ENCODE results near the gene ANKRD11.
"Not testable (repeated sequence)": the region's sequence is repeated elsewhere in the genome, so short reads cannot be mapped to it uniquely, and the experiment has no call there.

The ANKRD11 gene

GRCh38 chr16:89455692-89456091, 34.7 kb downstream of the ANKRD11 start:
- Histone ChIP-seq H3K18ac (ENCODE audit: low read length) (no peak overlapping the region), H3K9ac (ENCODE audit: low read depth, low read length, poor library complexity) (no peak overlapping the region), H2BK120ac (ENCODE audit: low read depth, low read length) (no peak overlapping the region), H4K8ac (ENCODE audit: low read depth, low read length) (no peak overlapping the region), H3K23ac (ENCODE audit: low read depth, low read length, poor library complexity) (no peak overlapping the region), H3K27me3 (ENCODE audit: control insufficient read depth in 3 of 3, insufficient read depth in 3 of 3, low read depth in 1 of 3, low read length in 3 of 3) (no peaks in the 10 kb centered on the region), H3K4me3 (ENCODE audit: low read length in 2 of 2) (no peak overlapping the region), H3K9me3 (replicated peaks in 1 of 2; ENCODE audit: control insufficient read depth in 2 of 2, insufficient read depth in 1 of 2, low read depth in 1 of 2, low read length in 2 of 2) (peaks cover 5 to 35% of the 10 kb centered on the region in 2 donors), H3K4me1 (ENCODE audit: control insufficient read depth in 2 of 2, insufficient read depth in 1 of 2, low read depth in 1 of 2, low read length in 2 of 2) (peaks cover 9 to 10% of the 10 kb centered on the region in 2 donors), H2BK12ac (ENCODE audit: low read length) (no peak overlapping the region), H3K14ac (ENCODE audit: low read length) (no peak overlapping the region), H3K79me1 (ENCODE audit: low read depth, low read length) (peaks cover 11% of the 10 kb centered on the region), H2BK5ac (ENCODE audit: low read length) (no peak overlapping the region), H2BK15ac (ENCODE audit: low read length) (no peak overlapping the region), H2AFZ (ENCODE audit: low read length) (no peak overlapping the region), H2AK5ac (ENCODE audit: low read depth, low read length) (no peak overlapping the region), H3K4me2 (ENCODE audit: insufficient read depth, low read length, poor library complexity, severe bottlenecking) (no peak overlapping the region), H3K27ac (replicated peaks; ENCODE audit: low read length) (no peak overlapping the region), H3K36me3 (replicated peaks in 1 of 2; ENCODE audit: control insufficient read depth in 2 of 2, insufficient read depth in 2 of 2, low read length in 2 of 2) (peaks cover 0 to 38% of the 10 kb centered on the region in 2 donors), H4K91ac (ENCODE audit: low read depth, low read length, poor library complexity) (no peak overlapping the region), H3K4ac (ENCODE audit: low read length) (no peak overlapping the region)
- WGBS, 2 donors (ENCODE audit: extremely low coverage in 2 of 2, insufficient read length in 2 of 2, insufficient replicate concordance in 1 of 2), result no CpG with 5 or more reads among the region's 2 CpGs
- DNase-seq (ENCODE audit: low spot score), result no peak

- no CpG with 5 or more reads among the region's 2 CpGs for WGBS, 2 donors (ENCODE audit: extremely low coverage in 2 of 2, insufficient read length in 2 of 2, insufficient replicate concordance in 1 of 2)
- H3K23ac ChIP-seq (ENCODE audit: low read depth, low read length, poor library complexity), result no peak overlapping the region
- H3K4me1 ChIP-seq (ENCODE audit: control insufficient read depth in 2 of 2, insufficient read depth in 1 of 2, low read depth in 1 of 2, low read length in 2 of 2), result peaks cover 9 to 10% of the 10 kb centered on the region in 2 donors
- H2AFZ ChIP-seq (ENCODE audit: low read length), result no peak overlapping the region
- H2BK5ac ChIP-seq (ENCODE audit: low read length), result no peak overlapping the region
- H2AK5ac ChIP-seq (ENCODE audit: low read depth, low read length), result no peak overlapping the region
- H4K8ac ChIP-seq (ENCODE audit: low read depth, low read length), result no peak overlapping the region
- DNase-seq (ENCODE audit: low spot score), result no peak
- H3K4ac ChIP-seq (ENCODE audit: low read length), result no peak overlapping the region
- H3K4me2 ChIP-seq (ENCODE audit: insufficient read depth, low read length, poor library complexity, severe bottlenecking), result no peak overlapping the region
- H3K18ac ChIP-seq (ENCODE audit: low read length), result no peak overlapping the region
- no peak overlapping the region for H3K27ac ChIP-seq (replicated peaks; ENCODE audit: low read length)
- H4K91ac ChIP-seq (ENCODE audit: low read depth, low read length, poor library complexity), result no peak overlapping the region
- no peak overlapping the region for H2BK15ac ChIP-seq (ENCODE audit: low read length)
- H3K27me3 ChIP-seq (ENCODE audit: control insufficient read depth in 3 of 3, insufficient read depth in 3 of 3, low read depth in 1 of 3, low read length in 3 of 3), result no peaks in the 10 kb centered on the region
- H3K14ac ChIP-seq (ENCODE audit: low read length), result no peak overlapping the region
- no peak overlapping the region for H2BK120ac ChIP-seq (ENCODE audit: low read depth, low read length)
- H2BK12ac ChIP-seq (ENCODE audit: low read length), result no peak overlapping the region
- H3K4me3 ChIP-seq (ENCODE audit: low read length in 2 of 2), result no peak overlapping the region
- H3K9ac ChIP-seq (ENCODE audit: low read depth, low read length, poor library complexity), result no peak overlapping the region
- H3K9me3 ChIP-seq (replicated peaks in 1 of 2; ENCODE audit: control insufficient read depth in 2 of 2, insufficient read depth in 1 of 2, low read depth in 1 of 2, low read length in 2 of 2), result peaks cover 5 to 30% of the 10 kb centered on the region in 2 donors
- peaks cover 0 to 33% of the 10 kb centered on the region in 2 donors for H3K36me3 ChIP-seq (replicated peaks in 1 of 2; ENCODE audit: control insufficient read depth in 2 of 2, insufficient read depth in 2 of 2, low read length in 2 of 2)
- peaks cover 9% of the 10 kb centered on the region for H3K79me1 ChIP-seq (ENCODE audit: low read depth, low read length)
Observed at GRCh38 chr16:89455178-89455577, 35.2 kb downstream of the ANKRD11 start.

- H3K9ac ChIP-seq (ENCODE audit: low read depth, low read length, poor library complexity); H3K4me3 ChIP-seq (ENCODE audit: low read length in 2 of 2); H3K4me1 ChIP-seq (ENCODE audit: control insufficient read depth in 2 of 2, insufficient read depth in 1 of 2, low read depth in 1 of 2, low read length in 2 of 2); H4K91ac ChIP-seq (ENCODE audit: low read depth, low read length, poor library complexity); H3K4me2 ChIP-seq (ENCODE audit: insufficient read depth, low read length, poor library complexity, severe bottlenecking); DNase-seq (ENCODE audit: low spot score); H3K4ac ChIP-seq (ENCODE audit: low read length); H2BK12ac ChIP-seq (ENCODE audit: low read length); H4K8ac ChIP-seq (ENCODE audit: low read depth, low read length); H2BK15ac ChIP-seq (ENCODE audit: low read length); H3K23ac ChIP-seq (ENCODE audit: low read depth, low read length, poor library complexity); H3K27me3 ChIP-seq (ENCODE audit: control insufficient read depth in 3 of 3, insufficient read depth in 3 of 3, low read depth in 1 of 3, low read length in 3 of 3); H3K18ac ChIP-seq (ENCODE audit: low read length); H2BK120ac ChIP-seq (ENCODE audit: low read depth, low read length); H3K14ac ChIP-seq (ENCODE audit: low read length); H2BK5ac ChIP-seq (ENCODE audit: low read length); H2AK5ac ChIP-seq (ENCODE audit: low read depth, low read length); H3K27ac ChIP-seq (replicated peaks; ENCODE audit: low read length); H3K79me1 ChIP-seq (ENCODE audit: low read depth, low read length); H2AFZ ChIP-seq (ENCODE audit: low read length): not testable (repeated sequence)
- Histone ChIP-seq H3K9me3 (replicated peaks in 1 of 2; ENCODE audit: control insufficient read depth in 2 of 2, insufficient read depth in 1 of 2, low read depth in 1 of 2, low read length in 2 of 2) (peaks cover 5 to 28% of the 10 kb centered on the region in 2 donors), H3K36me3 (replicated peaks in 1 of 2; ENCODE audit: control insufficient read depth in 2 of 2, insufficient read depth in 2 of 2, low read length in 2 of 2) (peaks cover 2 to 30% of the 10 kb centered on the region in 2 donors)
- WGBS, 2 donors (ENCODE audit: extremely low coverage in 2 of 2, insufficient read length in 2 of 2, insufficient replicate concordance in 1 of 2), result no CpG with 5 or more reads among the region's 3 CpGs
Observed at GRCh38 chr16:89454378-89455125, 35.8 kb downstream of the ANKRD11 start.

- no peak overlapping the region for H3K27ac ChIP-seq (replicated peaks; ENCODE audit: low read length)
- H2AFZ ChIP-seq (ENCODE audit: low read length), result no peak overlapping the region
- H2BK5ac ChIP-seq (ENCODE audit: low read length), result no peak overlapping the region
- H3K79me1 ChIP-seq (ENCODE audit: low read depth, low read length), result peaks cover 8% of the 10 kb centered on the region
- WGBS, 2 donors (ENCODE audit: extremely low coverage in 2 of 2, insufficient read length in 2 of 2, insufficient replicate concordance in 1 of 2), result no CpG with 5 or more reads among the region's 13 CpGs
- no peak overlapping the region for H2BK15ac ChIP-seq (ENCODE audit: low read length)
- no peak overlapping the region for H4K91ac ChIP-seq (ENCODE audit: low read depth, low read length, poor library complexity)
- H3K4me2 ChIP-seq (ENCODE audit: insufficient read depth, low read length, poor library complexity, severe bottlenecking), result no peak overlapping the region
- H3K27me3 ChIP-seq (ENCODE audit: control insufficient read depth in 3 of 3, insufficient read depth in 3 of 3, low read depth in 1 of 3, low read length in 3 of 3), result no peaks in the 10 kb centered on the region
- H3K9ac ChIP-seq (ENCODE audit: low read depth, low read length, poor library complexity), result no peak overlapping the region
- no peak overlapping the region for H3K4me3 ChIP-seq (ENCODE audit: low read length in 2 of 2)
- DNase-seq (ENCODE audit: low spot score), result no peak
- H3K23ac ChIP-seq (ENCODE audit: low read depth, low read length, poor library complexity), result no peak overlapping the region
- no peak overlapping the region for H2BK120ac ChIP-seq (ENCODE audit: low read depth, low read length)
- peaks cover 9 to 10% of the 10 kb centered on the region in 2 donors for H3K4me1 ChIP-seq (ENCODE audit: control insufficient read depth in 2 of 2, insufficient read depth in 1 of 2, low read depth in 1 of 2, low read length in 2 of 2)
- peaks cover 2 to 24% of the 10 kb centered on the region in 2 donors for H3K36me3 ChIP-seq (replicated peaks in 1 of 2; ENCODE audit: control insufficient read depth in 2 of 2, insufficient read depth in 2 of 2, low read length in 2 of 2)
- no peak overlapping the region for H2AK5ac ChIP-seq (ENCODE audit: low read depth, low read length)
- H3K9me3 ChIP-seq (replicated peaks in 1 of 2; ENCODE audit: control insufficient read depth in 2 of 2, insufficient read depth in 1 of 2, low read depth in 1 of 2, low read length in 2 of 2), result peaks cover 5 to 19% of the 10 kb centered on the region in 2 donors
- no peak overlapping the region for H4K8ac ChIP-seq (ENCODE audit: low read depth, low read length)
- no peak overlapping the region for H3K18ac ChIP-seq (ENCODE audit: low read length)
- no peak overlapping the region for H2BK12ac ChIP-seq (ENCODE audit: low read length)
- H3K14ac ChIP-seq (ENCODE audit: low read length), result no peak overlapping the region
- no peak overlapping the region for H3K4ac ChIP-seq (ENCODE audit: low read length)
Observed at GRCh38 chr16:89453501-89454321, 36.6 kb downstream of the ANKRD11 start.
